Iris pigment epithelial cell (primary cell): ENCODE measurements around the gene ADGRG2.
A peak's percentile ranks its signal among the peaks of the same experiment; 100 is the strongest.

ENCODE experiments used
- DNase-seq: peaks from one replicate; pipeline ENCODE4 v3.0.0-alpha.2; 2011; ENCODE audit warnings: low read depth

ADGRG2 gene

GRCh38 chrX:18949944-18950301 is 172.3 kb downstream of the ADGRG2 start:
- no peak for DNase-seq

GRCh38 chrX:18949291-18949943 is 172.9 kb downstream of the ADGRG2 start:
- no peak for DNase-seq

- no peak for DNase-seq
These were observed 175.7 kb downstream of the ADGRG2 start for GRCh38 chrX:18946611-18947010.

- peak; percentile 10 for DNase-seq
These were observed 176.1 kb downstream of the ADGRG2 start for GRCh38 chrX:18946157-18946556.

GRCh38 chrX:18945483-18945882 is 176.8 kb downstream of the ADGRG2 start:
- DNase-seq = no peak

- no peak for DNase-seq
These were observed 177.8 kb downstream of the ADGRG2 start for GRCh38 chrX:18944482-18944881.

GRCh38 chrX:18941896-18942295 is 180.4 kb downstream of the ADGRG2 start:
- no peak for DNase-seq
